Caco-2 (cell line): ENCODE results near the gene MLLT11. TPM values are rescaled to one million over a fixed set of nuclear protein-coding genes. Genes with fewer than 3 reads are reported as not detected.
"Not testable (repeated sequence)": the region's sequence is repeated elsewhere in the genome, so short reads cannot be mapped to it uniquely, and the experiment has no call there.

Experiments used
- BruUV-seq: library from RNA; stranded (reverse); fragments of 400-500 nt; replicated peaks from 2 replicates; lab custom pipeline; 2021; lab: Mats Ljungman, UMichigan
- CTCF ChIA-PET: fragments of 300-600 bp; sonication (Branson Sonifier 250); formaldehyde crosslinking; loops from one replicate; lab custom pipeline; 2022; ENCODE audit warnings: antibody characterized with exemption; lab: Charles Lee
- POLR2A ChIA-PET: fragments of 300-600 bp; sonication (Branson Sonifier 250); formaldehyde crosslinking; loops from one replicate; lab custom pipeline; 2022; ENCODE audit warnings: antibody characterized with exemption; lab: Charles Lee
- DNase-seq, 2 experiments: peaks; one replicate each; pipeline versions ENCODE4 v3.0.0 to v3.0.0-alpha.2; 2020 to 2022
- H3K27me3 ChIP-seq: replicated peaks from 2 replicates; pipeline ENCODE4 v1.6.0; 2011; ENCODE audit warnings: low read length; ENCODE audit not compliant: control insufficient read depth, insufficient read depth
- H3K36me3 ChIP-seq: 2 replicates; pipeline ENCODE4 v1.5.1; 2011; ENCODE audit warnings: low read length; ENCODE audit not compliant: control insufficient read depth, insufficient read depth
- H3K4me1 ChIP-seq: fragments of 250-450 bp; sonication (Bioruptor Pico); 2 replicates; pipeline ENCODE4 v1.5.1; 2020; ENCODE audit warnings: mild to moderate bottlenecking
- H3K4me3 ChIP-seq: 2 replicates; pipeline ENCODE4 v1.5.1; 2011; ENCODE audit warnings: low read depth, mild to moderate bottlenecking, control low read depth, low read length
- H3K9me3 ChIP-seq: fragments of 250-450 bp; sonication (Bioruptor Pico); 2 replicates; pipeline ENCODE4 v1.5.1; 2020; ENCODE audit warnings: mild to moderate bottlenecking, moderate library complexity
- H3K27ac Mint-ChIP-seq: one replicate; pipeline ENCODE4 v1.8.0; 2022; ENCODE audit warnings: mixed read lengths; ENCODE audit not compliant: unreplicated experiment
- H3K27me3 Mint-ChIP-seq: one replicate; pipeline ENCODE4 v1.8.0; 2022; ENCODE audit warnings: mixed read lengths; ENCODE audit not compliant: insufficient read depth, unreplicated experiment
- H3K36me3 Mint-ChIP-seq: one replicate; pipeline ENCODE4 v1.8.0; 2022; ENCODE audit warnings: mild to moderate bottlenecking, mixed read lengths; ENCODE audit not compliant: insufficient read depth, unreplicated experiment
- H3K4me1 Mint-ChIP-seq: one replicate; pipeline ENCODE4 v1.8.0; 2022; ENCODE audit warnings: low read depth, mixed read lengths; ENCODE audit not compliant: unreplicated experiment
- H3K4me3 Mint-ChIP-seq: one replicate; pipeline ENCODE4 v1.8.0; 2022; ENCODE audit warnings: mild to moderate bottlenecking, moderate library complexity, mixed read lengths; ENCODE audit not compliant: unreplicated experiment
- H3K9me3 Mint-ChIP-seq: one replicate; pipeline ENCODE4 v1.8.0; 2022; ENCODE audit warnings: mixed read lengths; ENCODE audit not compliant: unreplicated experiment
- CTCF ChIP-seq, 2 experiments: fragments of 200-600 bp in 1 of 2; IDR thresholded peaks; 1 replicate in 1 of 2; 2 replicates in 1 of 2; pipeline versions ENCODE4 v1.5.1 to v1.8.0; 2011 to 2022; ENCODE audit warnings: antibody characterized with exemption in 1 of 2, control low read depth in 1 of 2, inconsistent platforms in 1 of 2, low read depth in 1 of 2, low read length in 1 of 2, mild to moderate bottlenecking in 1 of 2, moderate library complexity in 1 of 2; ENCODE audit not compliant: insufficient read depth in 1 of 2, severe bottlenecking in 1 of 2, unreplicated experiment in 1 of 2
- intact Hi-C: fragments of 100-400 bp; cut with micrococcal nuclease; formaldehyde crosslinking; loops from one replicate; pipeline ENCODE4 v1.10.0; 2022; ENCODE audit not compliant: unreplicated experiment
- total RNA-seq: library from RNA; stranded (reverse); gene quantifications from 2 replicates; pipeline ENCODE4 v1.2.3, GENCODE V29; 2022

The MLLT11 gene
- total RNA-seq, 1 experiment from 2014 or later, result 0.95 TPM

- intact Hi-C loops, result loop anchor here (2.0 kb wide), 2 partner anchors 46 to 76 kb away; partner anchors contain the start of gene SEMA6C
- no peaks in the 10 kb centered on the region for H3K9me3 Mint-ChIP-seq
- no peaks in the 10 kb centered on the region for H3K4me1 Mint-ChIP-seq
- H3K27me3 Mint-ChIP-seq, result no peaks in the 10 kb centered on the region
- H3K36me3 Mint-ChIP-seq, result peaks cover 11% of the 10 kb centered on the region
- peak; percentile 87 to 90 for DNase-seq
- peak within 1 kb of the TSS; percentile 98 for H3K4me3 Mint-ChIP-seq
- H3K4me3 ChIP-seq, result peak within 1 kb of the TSS; percentile 64
- POLR2A ChIA-PET, result interaction anchor here (0.5 to 0.6 kb wide), 3 partner anchors 11 to 256 kb away, joined by 3 to 4 read pairs (median 4); partner anchors contain the start of genes C1orf56 and CDC42SE1
- H3K4me1 ChIP-seq, result peaks cover 10% of the 10 kb centered on the region; the same call in 1 of the 2 replicates
- TF ChIP-seq CTCF (IDR thresholded peaks at IDR 0.05; ENCODE audit: insufficient read depth in 1 of 2, low read depth in 1 of 2, low read length in 1 of 2, severe bottlenecking in 1 of 2, unreplicated experiment in 1 of 2), result peak; percentile 74 to 95
- H3K9me3 ChIP-seq, result no peaks in the 10 kb centered on the region
- CTCF ChIA-PET, result interaction anchor here (0.8 to 2.3 kb wide), 7 partner anchors 12 to 119 kb away, joined by 3 to 7 read pairs (median 3); partner anchors contain the start of genes C1orf56, CDC42SE1, MINDY1 and TNFAIP8L2
- peak within 1 kb of the TSS; percentile 100 for H3K27ac Mint-ChIP-seq
- H3K27me3 ChIP-seq, result no peaks in the 10 kb centered on the region
- H3K36me3 ChIP-seq, result no peaks in the 10 kb centered on the region
- TSS peak; percentile 43 for BruUV-seq
Observed at GRCh38 chr1:151070474-151071276, 10.5 kb downstream of the MLLT11 start, which contains the start of gene GABPB2. TSS of gene GABPB2 (plus strand) at chr1:151070761. CDS start at chr1:151088190, 17,429 bp downstream.

GRCh38 chr1:151072224-151072623, 12.0 kb downstream of the MLLT11 start:
- no peaks in the 10 kb centered on the region for H3K9me3 Mint-ChIP-seq
- H3K27me3 Mint-ChIP-seq, result no peaks in the 10 kb centered on the region
- no peak for DNase-seq
- H3K4me1 ChIP-seq, result peaks cover 10% of the 10 kb centered on the region; the same call in 1 of the 2 replicates
- intact Hi-C loops, result no loop called here
- no peaks in the 10 kb centered on the region for H3K9me3 ChIP-seq
- peak overlapping the region; percentile 100 for H3K27ac Mint-ChIP-seq
- peak overlapping the region; percentile 98 for H3K4me3 Mint-ChIP-seq
- ChIA-PET POLR2A (no interaction called here), CTCF (no interaction called here)
- H3K36me3 Mint-ChIP-seq, result peaks cover 11% of the 10 kb centered on the region
- H3K36me3 ChIP-seq, result no peaks in the 10 kb centered on the region
- BruUV-seq, result no TSS peak
- no peaks in the 10 kb centered on the region for H3K27me3 ChIP-seq
- no peak for TF ChIP-seq CTCF (IDR thresholded peaks at IDR 0.05; ENCODE audit: insufficient read depth in 1 of 2, low read depth in 1 of 2, low read length in 1 of 2, severe bottlenecking in 1 of 2, unreplicated experiment in 1 of 2)
- H3K4me3 ChIP-seq, result no peak overlapping the region
- no peaks in the 10 kb centered on the region for H3K4me1 Mint-ChIP-seq

GRCh38 chr1:151085953-151086559, 25.9 kb downstream of the MLLT11 start:
- BruUV-seq, result no TSS peak
- no peaks in the 10 kb centered on the region for H3K27me3 ChIP-seq
- H3K9me3 ChIP-seq, result no peaks in the 10 kb centered on the region
- DNase-seq, result no peak
- no peaks in the 10 kb centered on the region for H3K4me1 Mint-ChIP-seq
- H3K27me3 Mint-ChIP-seq, result no peaks in the 10 kb centered on the region
- H3K4me1 ChIP-seq, result no peaks in the 10 kb centered on the region
- no peak for TF ChIP-seq CTCF (IDR thresholded peaks at IDR 0.05; ENCODE audit: insufficient read depth in 1 of 2, low read depth in 1 of 2, low read length in 1 of 2, severe bottlenecking in 1 of 2, unreplicated experiment in 1 of 2)
- no peaks in the 10 kb centered on the region for H3K36me3 ChIP-seq
- POLR2A ChIA-PET, result no interaction called here
- intact Hi-C loops, result no loop called here
- CTCF ChIA-PET, result interaction anchor here (0.7 kb wide), 1 partner anchor 14 kb away, joined by 3 read pairs; no protein-coding TSS in a partner anchor
- H3K36me3 Mint-ChIP-seq, result peaks cover 6% of the 10 kb centered on the region
- no peak overlapping the region for H3K27ac Mint-ChIP-seq
- H3K9me3 Mint-ChIP-seq, result no peaks in the 10 kb centered on the region
- no peak overlapping the region for H3K4me3 Mint-ChIP-seq
- no peak overlapping the region for H3K4me3 ChIP-seq

- POLR2A ChIA-PET, H3K36me3 ChIP-seq, H3K4me3 Mint-ChIP-seq, H3K27ac Mint-ChIP-seq, DNase-seq, H3K9me3 ChIP-seq, H3K4me1 ChIP-seq, H3K9me3 Mint-ChIP-seq, H3K4me1 Mint-ChIP-seq, intact Hi-C loops, CTCF ChIA-PET, H3K27me3 ChIP-seq, H3K27me3 Mint-ChIP-seq, H3K36me3 Mint-ChIP-seq, H3K4me3 ChIP-seq, BruUV-seq: not testable (repeated sequence)
Observed at GRCh38 chr1:151097426-151097825, 37.2 kb downstream of the MLLT11 start.
